Smooth muscle cell (in vitro differentiated cells): ENCODE data around the gene CHD2. TPM values are rescaled to one million over a fixed set of nuclear protein-coding genes. Genes with fewer than 3 reads are reported as not detected.
A peak's percentile ranks its signal among the peaks of the same experiment; 100 is the strongest.

Source experiments
- DNase-seq: peaks from one replicate; lab custom pipeline; 2025; ENCODE audit not compliant: unreplicated experiment; lab: John Stamatoyannopoulos, UW
- H2AFZ ChIP-seq: fragments of 200-600 bp; sonication (generic); 2 replicates; pipeline ENCODE4 v1.6.0; 2016; ENCODE audit warnings: antibody characterized with exemption, low read depth, mild to moderate bottlenecking
- H3F3A ChIP-seq: fragments of 200-600 bp; sonication (generic); 2 replicates; pipeline ENCODE4 v1.6.0; 2017; ENCODE audit warnings: antibody characterized with exemption, low read depth
- H3K27ac ChIP-seq: fragments of 200-600 bp; sonication (generic); 2 replicates; pipeline ENCODE4 v1.5.1; 2016; ENCODE audit warnings: low read depth, mild to moderate bottlenecking
- H3K27me3 ChIP-seq: fragments of 200-600 bp; sonication (generic); 2 replicates; pipeline ENCODE4 v1.6.1; 2016; ENCODE audit warnings: low read depth, mild to moderate bottlenecking
- H3K36me3 ChIP-seq: fragments of 200-600 bp; sonication (generic); 2 replicates; pipeline ENCODE4 v1.5.1; 2016; ENCODE audit warnings: low read depth
- H3K4me1 ChIP-seq: fragments of 200-600 bp; sonication (generic); 2 replicates; pipeline ENCODE4 v1.5.1; 2016; ENCODE audit warnings: low read depth
- H3K4me2 ChIP-seq: fragments of 200-600 bp; sonication (generic); 2 replicates; pipeline ENCODE4 v1.6.0; 2016; ENCODE audit warnings: mild to moderate bottlenecking
- H3K4me3 ChIP-seq: fragments of 200-600 bp; sonication (generic); 2 replicates; pipeline ENCODE4 v1.5.1; 2016; ENCODE audit warnings: mild to moderate bottlenecking
- H3K79me2 ChIP-seq: fragments of 200-600 bp; sonication (generic); 2 replicates; pipeline ENCODE4 v1.6.0; 2016; ENCODE audit warnings: low read depth, mild to moderate bottlenecking
- H3K9ac ChIP-seq: fragments of 200-600 bp; sonication (generic); 2 replicates; pipeline ENCODE4 v1.6.0; 2016; ENCODE audit warnings: low read depth
- H3K9me3 ChIP-seq: fragments of 200-600 bp; sonication (generic); replicated peaks from 2 replicates; pipeline ENCODE4 v1.5.1; 2016; ENCODE audit warnings: low read depth
- H4K20me1 ChIP-seq: fragments of 200-600 bp; sonication (generic); 2 replicates; pipeline ENCODE4 v1.6.0; 2016; ENCODE audit warnings: low read depth
- CTCF ChIP-seq: fragments of 200-600 bp; sonication (generic); IDR thresholded peaks from 2 replicates; pipeline ENCODE4 v1.5.1; 2017; ENCODE audit warnings: borderline replicate concordance, mild to moderate bottlenecking, antibody characterized with exemption; ENCODE audit not compliant: insufficient read depth, poor library complexity, severe bottlenecking
- WGBS: methylation state at CpG from one replicate; pipeline ENCODE4 v1.1.7; 2016; ENCODE audit warnings: low lambda C conversion rate; 5-methylcytosine and 5-hydroxymethylcytosine counted together
- polyA plus RNA-seq: library from polyadenylated mRNA; unstranded; fragments of >200 nt; fragmentation: Nextera tagmentation; extraction: Ambion mirVana; gene quantifications from 2 replicates; pipeline ENCODE4 v1.2.1, GENCODE V29; 2016
- total RNA-seq: library from RNA; depleted of rRNA; stranded (reverse); fragments of >200 nt; gene quantifications from 2 replicates; pipeline ENCODE4 v1.2.3, GENCODE V29; 2014

CHD2 gene
- total and polyA plus RNA-seq, 2 experiments from 2014 or later = 64.4 to 99.2 TPM

- H3K27me3 ChIP-seq = no peaks in the 10 kb centered on the region
- no peaks in the 10 kb centered on the region for H3K9me3 ChIP-seq
- peaks cover 91% of the 10 kb centered on the region for H4K20me1 ChIP-seq
- no peak for TF ChIP-seq CTCF
- peaks cover 46% of the 10 kb centered on the region for H3F3A ChIP-seq
- DNase-seq = no peak
- H3K9ac ChIP-seq = no peak overlapping the region
- WGBS = 94% methylated on average over 1 of the region's 1 CpG
- H2AFZ ChIP-seq = no peak overlapping the region
- no peak overlapping the region for H3K27ac ChIP-seq
- H3K79me2 ChIP-seq = peaks cover 12% of the 10 kb centered on the region
- H3K4me1 ChIP-seq = no peaks in the 10 kb centered on the region
- H3K4me3 ChIP-seq = no peak overlapping the region
- H3K36me3 ChIP-seq = peaks cover 28% of the 10 kb centered on the region
- no peak overlapping the region for H3K4me2 ChIP-seq
Measured at GRCh38 chr15:93025625-93025982, 125.5 kb downstream of the CHD2 start.

GRCh38 chr15:93026380-93026817, 126.3 kb downstream of the CHD2 start:
- Histone ChIP-seq H3K27ac (no peak overlapping the region), H2AFZ (no peak overlapping the region), H3K4me1 (no peaks in the 10 kb centered on the region), H3F3A (peaks cover 41% of the 10 kb centered on the region), H4K20me1 (peaks cover 83% of the 10 kb centered on the region), H3K4me3 (no peak overlapping the region), H3K9ac (no peak overlapping the region), H3K36me3 (peaks cover 20% of the 10 kb centered on the region), H3K4me2 (no peak overlapping the region), H3K9me3 (no peaks in the 10 kb centered on the region), H3K27me3 (no peaks in the 10 kb centered on the region), H3K79me2 (peaks cover 5% of the 10 kb centered on the region)
- 97% methylated on average over 9 of the region's 9 CpGs for WGBS
- TF ChIP-seq CTCF = no peak
- DNase-seq = no peak

GRCh38 chr15:93027413-93027812, 127.3 kb downstream of the CHD2 start:
- peaks cover 73% of the 10 kb centered on the region for H4K20me1 ChIP-seq
- no peaks in the 10 kb centered on the region for H3K4me1 ChIP-seq
- no peak overlapping the region for H3K4me2 ChIP-seq
- H2AFZ ChIP-seq = no peak overlapping the region
- H3K36me3 ChIP-seq = peaks cover 14% of the 10 kb centered on the region
- H3K9ac ChIP-seq = no peak overlapping the region
- DNase-seq = no peak
- no peaks in the 10 kb centered on the region for H3K27me3 ChIP-seq
- no peak overlapping the region for H3K4me3 ChIP-seq
- peaks cover 3% of the 10 kb centered on the region for H3K79me2 ChIP-seq
- H3F3A ChIP-seq = peaks cover 32% of the 10 kb centered on the region
- peak overlapping the region; percentile 59 for H3K27ac ChIP-seq
- H3K9me3 ChIP-seq = no peaks in the 10 kb centered on the region
- no peak for TF ChIP-seq CTCF
- WGBS = 76% methylated on average over 10 of the region's 10 CpGs

- no peak overlapping the region for H3K4me3 ChIP-seq
Measured at GRCh38 chr15:93028111-93028631, 128.0 kb downstream of the CHD2 start.

More at GRCh38 chr15:93028111-93028631, 128.0 kb downstream of the CHD2 start:
- no peak for DNase-seq
- H3K36me3 ChIP-seq = peaks cover 14% of the 10 kb centered on the region
- H3K9me3 ChIP-seq = no peaks in the 10 kb centered on the region
- 81% methylated on average over 13 of the region's 13 CpGs for WGBS
- H3K79me2 ChIP-seq = no peaks in the 10 kb centered on the region
- H3K27me3 ChIP-seq = no peaks in the 10 kb centered on the region
- no peaks in the 10 kb centered on the region for H3K4me1 ChIP-seq
- no peak overlapping the region for H3K4me2 ChIP-seq
- no peak for TF ChIP-seq CTCF
- peak overlapping the region; percentile 59 for H3K27ac ChIP-seq
- H3K9ac ChIP-seq = no peak overlapping the region
- H2AFZ ChIP-seq = no peak overlapping the region
- H4K20me1 ChIP-seq = peaks cover 65% of the 10 kb centered on the region
- peaks cover 28% of the 10 kb centered on the region for H3F3A ChIP-seq
